GM19438 (cell line): Measurements from ENCODE around the gene PCDHA2.
"Not testable (repeated sequence)": the region's sequence is repeated elsewhere in the genome, so short reads cannot be mapped to it uniquely, and the experiment has no call there.

Experiments used
- ATAC-seq: cut with Tn5 transposase; IDR thresholded peaks from one replicate; pipeline ENCODE4 v1.9.1; 2021; ENCODE audit warnings: low read depth; ENCODE audit not compliant: unreplicated experiment

Gene PCDHA2

GRCh38 chr5:140794595-140795258 lies at the start of gene PCDHA2:
Gene PCDHA2, plus strand, starts transcription at chr5:140794852.
- no peak for ATAC-seq

GRCh38 chr5:140753561-140753960 lies 41.1 kb upstream of the PCDHA2 start:
- ATAC-seq, result no peak

- ATAC-seq, result no peak
Observed at GRCh38 chr5:140764177-140764973, 30.3 kb upstream of the PCDHA2 start.

- no peak for ATAC-seq
Observed at GRCh38 chr5:140767444-140767843, 27.2 kb upstream of the PCDHA2 start.

- ATAC-seq, result no peak
Observed at GRCh38 chr5:140780512-140780911, 14.1 kb upstream of the PCDHA2 start.

- no peak for ATAC-seq
Observed at GRCh38 chr5:140785905-140786686, 8.6 kb upstream of the PCDHA2 start, which contains the start of gene PCDHA1. Gene PCDHA1, plus strand, starts transcription at chr5:140786140.

GRCh38 chr5:140787422-140787821 lies 7.2 kb upstream of the PCDHA2 start:
- ATAC-seq, result not testable (repeated sequence)

GRCh38 chr5:140787849-140788504 lies 6.7 kb upstream of the PCDHA2 start:
- not testable (repeated sequence) for ATAC-seq

- no peak for ATAC-seq
Observed at GRCh38 chr5:140791089-140791488, 3.6 kb upstream of the PCDHA2 start.

GRCh38 chr5:140795259-140795641 lies 598 bp downstream of the PCDHA2 start:
- no peak for ATAC-seq

GRCh38 chr5:140796072-140796717 lies 1.5 kb downstream of the PCDHA2 start:
- not testable (repeated sequence) for ATAC-seq

GRCh38 chr5:140796718-140797095 lies 2.1 kb downstream of the PCDHA2 start:
- no peak for ATAC-seq

GRCh38 chr5:140800816-140801493 lies 6.3 kb downstream of the PCDHA2 start, which contains the start of gene PCDHA3:
Gene PCDHA3, plus strand, starts transcription at chr5:140801057.
- ATAC-seq, result no peak

GRCh38 chr5:140801494-140801841 lies 6.8 kb downstream of the PCDHA2 start:
- ATAC-seq, result no peak

GRCh38 chr5:140802381-140802780 lies 7.7 kb downstream of the PCDHA2 start:
- ATAC-seq, result not testable (repeated sequence)

GRCh38 chr5:140802781-140803271 lies 8.2 kb downstream of the PCDHA2 start:
- ATAC-seq, result no peak

- ATAC-seq, result no peak
Observed at GRCh38 chr5:140806834-140807775, 12.5 kb downstream of the PCDHA2 start, which contains the start of gene PCDHA4. Gene PCDHA4, plus strand, starts transcription at chr5:140807068.

GRCh38 chr5:140808241-140808888 lies 13.7 kb downstream of the PCDHA2 start:
- ATAC-seq, result not testable (repeated sequence)
